A673 (cell line): ENCODE results near the gene REXO4.

ENCODE experiments used
- CTCF ChIP-seq: fragments of 300-800, 200-600 bp; sonication (generic); conservative IDR thresholded peaks from 2 replicates; pipeline ENCODE4 v1.5.1; 2017; ENCODE audit warnings: low read depth, mild to moderate bottlenecking, antibody characterized with exemption, low read length, moderate library complexity, mixed read lengths
- EZH2 ChIP-seq: fragments of 200-600 bp; sonication (generic); IDR thresholded peaks from 2 replicates; pipeline ENCODE4 v1.6.1; 2017; ENCODE audit warnings: borderline replicate concordance, low read depth, mild to moderate bottlenecking, mixed read lengths, antibody characterized with exemption, low read length; ENCODE audit not compliant: poor library complexity, severe bottlenecking

GRCh38 chr9:133408042-133408441, 9.8 kb downstream of the REXO4 start:
- TF ChIP-seq CTCF (no peak), EZH2 (no peak)
